ENCODE results near the gene SRF.

The SRF gene

GRCh38 chr6:43219119-43219518 is 48.0 kb downstream of the SRF start:
- DNase-seq, result no peak

- no peak for DNase-seq
Observed at GRCh38 chr6:43219814-43220213, 48.7 kb downstream of the SRF start.

DNA sequence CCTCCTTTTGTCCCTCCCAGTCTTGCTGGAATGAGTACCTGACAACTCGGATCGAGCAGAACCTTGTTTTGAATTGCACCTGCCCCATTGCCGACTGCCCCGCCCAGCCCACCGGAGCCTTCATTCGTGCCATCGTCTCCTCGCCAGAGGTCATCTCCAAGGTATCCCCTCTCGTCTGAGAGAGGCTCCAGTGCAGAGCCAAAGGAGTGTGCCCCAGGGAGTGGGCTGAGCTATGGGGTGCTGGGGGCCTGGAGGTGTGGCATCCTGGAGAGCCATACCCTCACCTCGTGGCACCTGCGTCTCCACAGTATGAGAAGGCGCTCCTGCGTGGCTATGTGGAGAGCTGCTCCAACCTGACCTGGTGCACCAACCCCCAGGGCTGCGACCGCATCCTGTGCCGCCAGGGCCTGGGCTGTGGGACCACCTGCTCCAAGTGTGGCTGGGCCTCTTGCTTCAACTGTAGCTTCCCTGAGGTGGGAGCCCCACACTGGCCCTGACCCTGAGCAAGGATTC is 49.4 kb downstream of the SRF start:
- no peak for DNase-seq

DNA sequence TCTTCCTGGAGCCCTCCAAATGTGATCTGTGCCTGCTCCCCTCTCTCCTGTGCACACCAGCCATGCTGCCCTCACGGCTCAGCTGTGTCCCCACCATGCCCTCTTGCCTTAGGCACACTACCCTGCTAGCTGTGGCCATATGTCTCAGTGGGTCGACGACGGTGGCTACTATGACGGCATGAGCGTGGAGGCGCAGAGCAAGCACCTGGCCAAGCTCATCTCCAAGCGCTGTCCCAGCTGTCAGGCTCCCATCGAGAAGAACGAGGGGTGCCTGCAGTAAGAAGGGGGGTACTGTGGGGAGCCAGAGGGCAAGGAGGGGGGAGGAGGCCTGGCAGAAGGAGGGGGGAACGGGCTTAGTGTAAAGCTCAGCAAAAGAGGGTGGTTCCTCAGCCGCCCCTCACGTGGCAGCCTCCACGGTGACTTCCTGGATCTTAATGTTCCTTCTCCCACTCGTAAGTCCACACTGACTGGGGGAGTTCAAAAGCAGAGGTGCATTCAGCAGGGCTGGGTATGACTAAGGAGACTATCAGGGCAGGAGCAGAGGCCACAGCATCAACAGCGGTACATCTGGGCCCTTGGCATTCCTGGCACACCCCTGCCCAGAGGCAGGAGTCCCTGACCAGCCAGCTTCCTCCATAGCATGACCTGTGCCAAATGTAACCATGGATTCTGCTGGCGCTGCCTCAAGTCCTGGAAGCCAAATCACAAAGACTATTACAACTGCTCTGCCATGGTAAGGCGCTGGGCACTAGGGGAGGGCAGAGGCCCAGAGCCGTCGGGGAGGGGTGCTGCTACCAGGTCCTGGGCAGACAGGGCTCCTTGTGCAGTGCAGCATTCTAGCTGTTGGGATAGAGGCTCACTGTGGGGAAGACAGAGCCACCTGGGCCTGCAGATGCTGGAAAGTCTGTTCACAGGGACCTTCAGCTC is 50.2 kb downstream of the SRF start:
- no peak for DNase-seq

GRCh38 chr6:43222418-43223059 is 51.5 kb downstream of the SRF start:
- DNase-seq, result no peak

DNA sequence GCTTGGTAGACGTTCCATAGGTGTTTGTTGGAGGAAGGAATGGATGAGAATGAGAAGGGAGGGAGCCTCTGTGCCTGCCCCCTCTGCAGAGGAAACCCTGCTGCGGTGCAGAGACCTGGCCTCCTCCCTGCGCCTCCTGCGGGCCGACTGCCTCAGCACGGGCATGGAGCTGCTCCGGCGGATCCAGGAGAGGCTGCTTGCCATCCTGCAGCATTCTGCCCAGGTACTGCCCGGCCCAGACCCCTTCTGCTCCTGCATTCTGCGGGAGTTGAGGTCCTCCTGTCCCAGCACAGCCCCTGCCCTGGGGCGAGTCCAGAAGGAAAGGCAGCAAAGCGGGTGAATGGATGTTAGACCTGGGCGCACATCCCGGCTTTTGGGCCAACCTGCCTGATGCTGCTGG is 52.1 kb downstream of the SRF start:
- DNase-seq, result no peak

- no peak for DNase-seq
Observed at GRCh38 chr6:43226192-43226851, 55.3 kb downstream of the SRF start.

DNA sequence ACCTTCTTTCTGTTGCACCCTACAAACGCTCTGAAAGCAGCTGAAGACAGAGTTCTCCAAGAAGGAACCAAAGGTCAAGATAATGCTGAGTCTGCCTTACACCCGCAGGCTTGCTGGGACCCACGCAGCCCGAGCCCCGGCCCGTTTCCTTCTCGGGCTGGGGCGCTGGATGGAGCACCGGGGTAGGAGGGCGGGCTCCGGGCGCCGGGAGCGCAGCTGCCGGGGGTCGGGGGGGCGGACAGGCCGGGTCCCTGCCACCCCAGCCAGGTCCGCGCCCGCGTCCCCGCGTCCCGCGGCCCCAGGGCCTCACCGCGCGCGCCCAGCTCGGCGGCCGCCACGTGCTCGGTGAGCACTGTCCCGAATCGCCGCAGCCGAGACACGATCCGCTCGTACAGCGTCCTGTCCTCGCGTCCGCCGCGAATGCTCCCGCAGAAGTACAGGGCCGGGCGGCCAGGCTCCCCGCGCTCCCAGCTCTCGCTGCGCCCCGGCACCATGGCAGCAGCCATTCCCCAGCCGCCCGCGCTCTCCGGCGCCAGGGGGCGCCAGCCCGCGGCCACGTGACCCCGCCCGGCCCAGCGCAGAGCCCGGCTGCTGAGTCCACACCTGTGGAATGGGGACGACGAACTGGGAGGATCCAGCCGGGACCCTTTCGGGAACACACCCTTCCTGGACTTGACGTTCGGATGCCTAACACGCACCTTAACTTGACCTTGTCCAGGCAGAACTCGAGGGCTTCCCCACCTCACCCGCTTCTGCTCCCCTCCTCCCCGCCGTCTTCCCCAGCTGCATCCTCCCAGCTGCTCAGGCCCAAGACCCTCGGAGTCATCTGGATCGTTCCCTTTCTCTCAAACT is 58.1 kb downstream of the SRF start, which contains the start of gene DNPH1:
Gene DNPH1 (minus strand): TSS at position 531 of the 852 bp plus-strand sequence. CDS start 25 bp downstream, at position 506.
- DNase-seq, result peak; percentile 60 to 76 (median 68)

GRCh38 chr6:43229803-43230620 is 58.9 kb downstream of the SRF start:
- no peak for DNase-seq

DNA sequence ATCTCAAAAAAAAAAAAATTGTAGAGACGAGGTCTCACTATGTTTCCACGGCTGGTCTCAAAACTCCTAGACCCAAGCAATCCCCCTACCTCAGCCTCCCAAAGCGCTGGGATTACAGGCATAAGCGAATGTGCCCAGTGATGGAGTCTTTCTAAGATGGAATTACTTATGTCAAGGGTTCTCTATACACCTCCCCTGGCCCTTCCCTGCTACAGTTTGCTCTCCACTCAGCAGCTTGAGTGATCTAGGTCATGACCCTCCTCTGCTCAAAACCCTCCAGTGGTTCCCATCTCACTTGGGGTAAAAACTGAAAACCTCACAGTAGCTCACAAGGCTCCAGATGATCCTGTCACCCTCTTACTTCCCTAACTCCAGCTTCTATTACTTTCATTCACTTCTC is 60.0 kb downstream of the SRF start:
- DNase-seq, result no peak
